Gastrocnemius medialis (tissue), 4 donors: ENCODE data around the gene AVPR1B. TPM values are rescaled to one million over a fixed set of nuclear protein-coding genes. Genes with fewer than 3 reads are reported as not detected.
A peak's percentile ranks its signal among the peaks of the same experiment; 100 is the strongest.

Experiments
- ATAC-seq, 2 donors: fragments of 150-250 bp; one replicate each; pipeline ENCODE4 v1.9.1; 2016
- DNase-seq, 2 donors: peaks; one replicate each; pipeline ENCODE4 v3.0.0-alpha.2; 2019
- H3K27ac ChIP-seq, 4 donors: fragments of 200-600 bp; sonication (generic); 1 replicate in 1 of 4; 2 replicates in 3 of 4; pipeline ENCODE4 v1.5.1; 2016 to 2018; ENCODE audit warnings: mild to moderate bottlenecking in 2 of 4, moderate library complexity in 1 of 4
- H3K27me3 ChIP-seq, 3 donors: fragments of 200-600 bp; sonication (generic) in 2 of 3; 1 replicate in 1 of 3; 2 replicates in 2 of 3; pipeline versions ENCODE4 v1.5.1 to v1.6.0; 2016 to 2019; ENCODE audit warnings: mild to moderate bottlenecking in 1 of 3, moderate library complexity in 1 of 3
- H3K36me3 ChIP-seq, 2 donors: fragments of 200-600 bp; sonication (generic) in 1 of 2; one replicate each; pipeline ENCODE4 v1.5.1; 2017 to 2018
- H3K4me1 ChIP-seq, 2 donors: fragments of 200-600 bp; sonication (generic) in 1 of 2; one replicate each; pipeline ENCODE4 v1.5.1; 2016 to 2017; ENCODE audit warnings: mild to moderate bottlenecking in 2 of 2
- H3K4me3 ChIP-seq, 4 donors: fragments of 200-600 bp; sonication (generic) in 3 of 4; 1 replicate in 1 of 4; 2 replicates in 3 of 4; pipeline ENCODE4 v1.5.1; 2016 to 2019; ENCODE audit warnings: mild to moderate bottlenecking in 2 of 4
- H3K9me3 ChIP-seq, 3 donors: fragments of 200-600 bp; sonication (generic) in 2 of 3; 1 replicate in 1 of 3; 2 replicates in 2 of 3; pipeline ENCODE4 v1.5.1; 2016 to 2019
- POLR2A ChIP-seq, 2 donors: fragments of 450-650 bp; IDR thresholded peaks; one replicate each; pipeline ENCODE4 v1.6.1; 2017; ENCODE audit warnings: antibody characterized with exemption in 2 of 2, mild to moderate bottlenecking in 2 of 2, moderate library complexity in 2 of 2
- in situ Hi-C, 4 donors: fragments of 200-750 bp; cut with MboI; loops; one replicate each; pipeline versions ENCODE4 v1.15.0 to v1.8.0; 2017; ENCODE audit warnings: low sequenced_read_pairs in 4 of 4
- intact Hi-C: fragments of 100-400 bp; cut with DNase I; formaldehyde crosslinking; loops from one replicate; pipeline ENCODE4 v1.15.1; 2023; ENCODE audit warnings: low total_unique reads
- total RNA-seq, 4 donors: library from RNA; depleted of rRNA; stranded (reverse); fragments of >200 nt; gene quantifications; one replicate each; pipeline versions ENCODE4 v1.1.0 to v1.2.3, GENCODE V29; 2016
- TF ChIP-seq, protein P1 (sequence below), 5 experiments: fragments of 450-650 bp in 3 of 5; fragments of 200-600 bp in 2 of 5; sonication (generic) in 2 of 5; IDR thresholded peaks in 4 of 5; conservative IDR thresholded peaks in 1 of 5; 1 replicate in 4 of 5; 2 replicates in 1 of 5; pipeline ENCODE4 v1.5.1; 2016 to 2019; ENCODE audit warnings: antibody characterized with exemption in 5 of 5, mild to moderate bottlenecking in 3 of 5, moderate library complexity in 3 of 5

Gene AVPR1B
- total RNA-seq, 4 donors from 2014 or later: not detected

DNA sequence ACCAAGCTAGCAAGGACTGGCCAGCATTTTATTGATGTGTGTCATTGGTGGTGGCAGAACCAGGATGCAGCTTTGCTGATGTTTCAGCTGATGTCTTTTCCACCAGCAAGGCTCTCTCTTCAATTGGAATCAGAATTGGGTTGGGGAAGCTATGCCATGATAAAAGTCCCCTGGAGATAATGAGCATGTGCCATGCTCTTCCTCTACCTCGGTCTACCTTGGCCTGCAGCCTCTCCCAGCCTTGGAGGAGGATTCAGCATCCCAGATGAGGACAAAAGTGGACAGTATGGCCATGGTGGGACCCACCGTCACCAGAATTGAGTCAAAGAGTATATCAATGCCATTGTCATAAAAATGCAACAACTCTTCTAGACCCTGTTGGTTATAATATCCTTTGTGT, 8.6 kb downstream of the AVPR1B start:
- H3K27me3 ChIP-seq: no peaks in the 10 kb centered on the region
- no peak overlapping the region for H3K27ac ChIP-seq
- no peak for TF ChIP-seq POLR2A (IDR thresholded peaks at IDR 0.05)
- TF ChIP-seq, protein P1, sequence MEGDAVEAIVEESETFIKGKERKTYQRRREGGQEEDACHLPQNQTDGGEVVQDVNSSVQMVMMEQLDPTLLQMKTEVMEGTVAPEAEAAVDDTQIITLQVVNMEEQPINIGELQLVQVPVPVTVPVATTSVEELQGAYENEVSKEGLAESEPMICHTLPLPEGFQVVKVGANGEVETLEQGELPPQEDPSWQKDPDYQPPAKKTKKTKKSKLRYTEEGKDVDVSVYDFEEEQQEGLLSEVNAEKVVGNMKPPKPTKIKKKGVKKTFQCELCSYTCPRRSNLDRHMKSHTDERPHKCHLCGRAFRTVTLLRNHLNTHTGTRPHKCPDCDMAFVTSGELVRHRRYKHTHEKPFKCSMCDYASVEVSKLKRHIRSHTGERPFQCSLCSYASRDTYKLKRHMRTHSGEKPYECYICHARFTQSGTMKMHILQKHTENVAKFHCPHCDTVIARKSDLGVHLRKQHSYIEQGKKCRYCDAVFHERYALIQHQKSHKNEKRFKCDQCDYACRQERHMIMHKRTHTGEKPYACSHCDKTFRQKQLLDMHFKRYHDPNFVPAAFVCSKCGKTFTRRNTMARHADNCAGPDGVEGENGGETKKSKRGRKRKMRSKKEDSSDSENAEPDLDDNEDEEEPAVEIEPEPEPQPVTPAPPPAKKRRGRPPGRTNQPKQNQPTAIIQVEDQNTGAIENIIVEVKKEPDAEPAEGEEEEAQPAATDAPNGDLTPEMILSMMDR (IDR thresholded peaks at IDR 0.05 in 4 of 5, conservative IDR thresholded peaks at IDR 0.05 in 1 of 5): no peak
- no peaks in the 10 kb centered on the region for H3K36me3 ChIP-seq
- H3K4me1 ChIP-seq: no peaks in the 10 kb centered on the region
- intact Hi-C loops: loop anchor here (5.0 kb wide), 1 partner anchor 76 kb away; no protein-coding TSS in a partner anchor
- in situ Hi-C loops: loop anchor here (5.0 to 25.0 kb wide), 8 partner anchors 121 to 321 kb away; partner anchors contain the start of gene RAB29 (in 1 of the 4)
- DNase-seq (no peak), ATAC-seq (no peak)
- H3K9me3 ChIP-seq: no peaks in the 10 kb centered on the region
- no peak overlapping the region for H3K4me3 ChIP-seq

DNA sequence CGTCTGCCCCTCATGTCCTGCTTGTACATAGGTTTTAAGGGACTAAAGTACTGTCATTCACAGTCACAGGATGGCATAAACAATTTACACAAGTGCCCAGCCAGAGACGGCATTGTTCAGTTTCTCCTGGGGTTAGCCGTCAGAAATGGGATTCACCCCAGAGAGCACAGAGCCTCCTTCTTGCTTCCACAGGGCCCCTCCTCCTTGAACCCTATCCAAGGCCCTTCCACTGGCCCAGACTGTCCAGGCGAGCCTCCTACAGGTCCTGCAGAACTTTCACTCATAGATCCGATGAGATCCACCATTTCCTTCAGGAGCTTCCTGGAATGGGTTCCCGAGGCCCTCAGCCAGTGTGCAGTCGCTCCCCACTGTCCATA, 10.0 kb downstream of the AVPR1B start:
- DNase-seq (no peak), ATAC-seq (no peak)
- no peak overlapping the region for H3K27ac ChIP-seq
- no peaks in the 10 kb centered on the region for H3K9me3 ChIP-seq
- H3K4me1 ChIP-seq: no peaks in the 10 kb centered on the region
- H3K4me3 ChIP-seq: no peak overlapping the region
- H3K27me3 ChIP-seq: no peaks in the 10 kb centered on the region
- H3K36me3 ChIP-seq: no peaks in the 10 kb centered on the region
- in situ Hi-C loops (loop anchor here (5.0 to 25.0 kb wide), 8 partner anchors 120 to 320 kb away; partner anchors contain the start of gene RAB29 (in 1 of the 4)), intact Hi-C loops (loop anchor here (2.0 to 5.0 kb wide), 2 partner anchors 75 to 188 kb away; no protein-coding TSS in a partner anchor)
- TF ChIP-seq POLR2A (IDR thresholded peaks at IDR 0.05): no peak
- TF ChIP-seq, protein P1 (IDR thresholded peaks at IDR 0.05 in 4 of 5, conservative IDR thresholded peaks at IDR 0.05 in 1 of 5): no peak

DNA sequence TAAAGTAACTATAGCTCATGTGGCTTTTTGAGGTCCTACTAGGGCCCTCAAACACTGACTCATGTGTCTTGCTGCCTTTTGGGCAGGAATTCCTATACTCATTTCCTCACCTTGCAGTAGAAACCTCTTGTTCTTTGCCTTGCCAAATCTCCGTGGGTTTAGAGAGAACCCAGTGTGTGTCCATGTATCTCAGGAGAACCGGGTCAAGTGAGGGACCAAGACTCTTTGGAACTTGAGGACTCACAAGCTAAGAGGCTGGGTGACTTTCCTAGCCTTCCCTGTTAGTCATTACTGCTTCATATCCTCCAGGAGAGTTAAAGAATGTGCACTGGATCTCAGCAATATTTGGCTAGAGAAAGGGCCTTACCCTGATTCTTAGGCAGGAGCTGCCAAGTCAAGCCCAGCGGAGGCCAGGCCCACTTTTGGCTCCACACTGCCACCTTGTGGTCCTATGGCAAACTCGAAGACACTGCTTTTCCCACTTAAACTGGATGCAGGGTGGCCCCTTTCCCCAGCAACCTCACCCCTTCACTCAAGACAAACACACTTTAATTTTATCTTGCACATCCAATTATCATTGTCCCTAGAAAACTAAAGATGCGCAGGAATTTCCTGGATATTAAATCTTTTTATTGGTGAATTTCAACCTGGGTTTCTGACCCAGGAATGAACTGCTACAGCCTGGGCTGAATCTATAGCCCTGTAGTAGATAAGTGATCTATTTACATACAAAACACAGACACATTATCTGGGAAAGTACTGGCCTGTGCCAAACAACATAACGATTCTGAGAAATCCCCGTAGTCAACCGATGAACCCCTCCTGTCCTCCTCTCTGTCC, 10.6 kb downstream of the AVPR1B start:
- Histone ChIP-seq H3K36me3 (no peaks in the 10 kb centered on the region), H3K27me3 (no peaks in the 10 kb centered on the region), H3K27ac (no peak overlapping the region), H3K4me3 (no peak overlapping the region), H3K4me1 (no peaks in the 10 kb centered on the region), H3K9me3 (no peaks in the 10 kb centered on the region)
- intact Hi-C loops: loop anchor here (1.0 to 5.0 kb wide), 4 partner anchors 74 to 315 kb away; no protein-coding TSS in a partner anchor
- ATAC-seq (peak; percentile 83 to 84), DNase-seq (peak; percentile 48 to 69)
- no peak for TF ChIP-seq POLR2A (IDR thresholded peaks at IDR 0.05)
- TF ChIP-seq, protein P1 (IDR thresholded peaks at IDR 0.05 in 4 of 5, conservative IDR thresholded peaks at IDR 0.05 in 1 of 5): peak; percentile 72 to 80 (median 76)
- in situ Hi-C loops: loop anchor here (5.0 to 25.0 kb wide), 8 partner anchors 119 to 319 kb away; partner anchors contain the start of gene RAB29 (in 1 of the 4)

DNA sequence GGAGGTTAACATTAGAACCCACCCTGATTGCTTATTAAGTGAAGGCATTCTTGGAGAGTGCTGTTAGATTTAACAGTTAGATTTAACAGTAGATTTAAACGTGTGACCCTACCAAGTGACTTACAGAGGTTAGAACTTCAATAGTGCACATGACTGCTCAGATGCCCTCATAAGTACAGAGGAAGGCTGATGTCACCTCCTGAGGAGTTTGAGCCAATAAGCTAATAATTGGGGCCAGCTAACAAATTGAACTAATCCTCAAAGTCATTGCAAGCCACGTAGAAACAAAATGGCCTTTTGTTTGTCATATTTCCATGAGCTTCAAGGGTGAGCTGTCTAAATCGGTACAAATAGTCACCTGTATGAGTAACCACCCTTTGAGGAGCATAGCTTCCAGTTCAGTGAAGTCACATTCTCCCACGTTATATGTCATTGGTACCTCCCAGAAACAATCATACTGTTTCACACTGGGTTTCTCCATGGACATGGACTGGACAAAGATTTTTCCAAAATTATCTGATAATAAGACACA, 11.7 kb downstream of the AVPR1B start:
- in situ Hi-C loops: loop anchor here (5.0 to 25.0 kb wide), 8 partner anchors 118 to 318 kb away; partner anchors contain the start of gene RAB29 (in 1 of the 4)

More for the DNA sequence above, 11.7 kb downstream of the AVPR1B start:
- DNase-seq (no peak), ATAC-seq (no peak)
- TF ChIP-seq, protein P1 (IDR thresholded peaks at IDR 0.05 in 4 of 5, conservative IDR thresholded peaks at IDR 0.05 in 1 of 5): no peak
- no peak for TF ChIP-seq POLR2A (IDR thresholded peaks at IDR 0.05)
- no peak overlapping the region for H3K27ac ChIP-seq
- no peaks in the 10 kb centered on the region for H3K27me3 ChIP-seq
- no peaks in the 10 kb centered on the region for H3K4me1 ChIP-seq
- intact Hi-C loops: loop anchor here (5.0 kb wide), 1 partner anchor 73 kb away; no protein-coding TSS in a partner anchor
- H3K4me3 ChIP-seq: no peak overlapping the region
- no peaks in the 10 kb centered on the region for H3K36me3 ChIP-seq
- H3K9me3 ChIP-seq: no peaks in the 10 kb centered on the region
